GM21528 (cell line): ENCODE data around the gene APLF.
"Not testable (repeated sequence)": the region's sequence is repeated elsewhere in the genome, so short reads cannot be mapped to it uniquely, and the experiment has no call there.

ENCODE experiments used
- ATAC-seq: cut with Tn5 transposase; IDR thresholded peaks from one replicate; pipeline ENCODE4 v1.9.1; 2021; ENCODE audit warnings: mild to moderate bottlenecking, moderate library complexity; ENCODE audit not compliant: unreplicated experiment, low FRiP score

The APLF gene

GRCh38 chr2:68526943-68527342 is 59.6 kb downstream of the APLF start:
- not testable (repeated sequence) for ATAC-seq

DNA sequence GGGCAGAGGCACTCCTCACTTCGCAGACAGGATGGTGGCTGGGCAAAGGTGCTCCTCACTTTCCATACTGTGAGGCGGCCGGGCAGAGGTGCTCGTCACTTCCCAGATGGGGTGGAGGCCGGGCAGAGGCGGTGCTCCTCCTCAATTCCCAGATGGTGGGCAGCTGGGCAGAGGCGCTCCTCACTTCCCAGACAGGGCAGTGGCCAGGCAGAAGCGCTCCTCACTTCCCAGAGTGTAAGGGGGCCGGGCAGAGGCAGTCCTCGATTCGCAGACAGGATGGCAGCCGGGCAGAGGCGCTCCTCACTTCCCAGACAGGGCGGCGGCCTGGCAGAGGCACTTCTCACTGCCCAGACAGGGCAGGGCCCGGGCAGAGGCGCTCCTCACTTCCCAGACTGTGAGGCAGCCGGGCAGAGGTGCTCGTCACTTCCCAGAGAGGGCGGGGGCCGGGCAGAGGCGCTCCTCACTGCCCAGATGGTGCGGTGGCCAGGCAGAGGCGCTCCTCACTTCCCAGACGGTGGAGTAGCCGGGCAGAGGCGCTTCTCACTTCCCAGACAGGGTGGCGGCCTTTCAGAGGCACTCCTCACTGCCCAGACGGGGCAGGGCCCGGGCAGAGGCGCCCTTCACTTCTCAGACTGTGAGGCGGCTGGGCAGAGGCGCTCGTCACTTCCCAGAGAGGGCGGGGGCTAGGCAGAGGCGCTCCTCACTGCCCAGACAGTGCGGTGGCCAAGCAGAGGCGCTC is 60.1 kb downstream of the APLF start:
- not testable (repeated sequence) for ATAC-seq

GRCh38 chr2:68529156-68529555 is 61.8 kb downstream of the APLF start:
- ATAC-seq: not testable (repeated sequence)

DNA sequence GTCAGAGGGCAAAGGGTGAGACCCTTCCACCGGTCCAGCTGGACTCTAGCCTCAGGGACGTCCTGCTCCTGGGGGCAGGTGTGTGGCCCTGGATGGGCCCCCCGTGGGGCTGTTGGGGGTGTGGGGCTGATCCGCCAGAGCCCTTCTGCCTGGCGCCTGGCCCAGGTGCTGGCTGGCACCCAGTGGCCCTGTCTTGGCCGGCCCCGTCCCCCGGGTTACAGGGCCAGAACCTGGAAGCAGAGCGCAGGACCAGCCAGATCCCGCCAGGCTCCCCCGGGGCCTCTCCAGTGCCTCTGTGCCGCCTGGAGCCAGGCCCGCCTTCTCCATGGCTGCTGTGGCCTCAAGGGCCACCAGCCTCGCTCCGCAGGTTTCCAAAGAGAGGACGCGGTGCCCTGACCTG is 62.3 kb downstream of the APLF start:
- not testable (repeated sequence) for ATAC-seq

GRCh38 chr2:68536000-68536399 is 68.6 kb downstream of the APLF start:
- no peak for ATAC-seq

DNA sequence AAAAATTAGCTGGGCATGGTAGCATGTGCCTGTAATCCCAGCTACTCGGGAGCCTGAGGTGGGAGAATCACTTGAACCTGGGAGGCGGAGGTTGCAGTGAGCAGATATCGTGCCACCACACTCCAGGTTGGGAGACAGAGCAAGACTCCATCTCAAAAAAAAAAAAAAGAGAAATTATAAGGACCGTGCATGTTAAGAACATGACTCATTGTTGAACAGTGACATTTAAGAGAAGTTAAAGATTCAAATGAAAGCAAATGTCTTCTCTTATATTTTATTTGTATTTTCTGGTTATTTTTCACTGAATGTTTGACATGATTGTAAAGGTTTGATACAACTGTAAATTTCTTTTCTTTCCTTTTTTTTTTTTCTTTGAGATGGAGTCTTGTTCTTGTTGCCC is 69.6 kb downstream of the APLF start:
- ATAC-seq: no peak

- ATAC-seq: no peak
These were observed 70.4 kb downstream of the APLF start for GRCh38 chr2:68537809-68538208.

GRCh38 chr2:68544811-68545210 is 77.4 kb downstream of the APLF start:
- ATAC-seq: no peak

DNA sequence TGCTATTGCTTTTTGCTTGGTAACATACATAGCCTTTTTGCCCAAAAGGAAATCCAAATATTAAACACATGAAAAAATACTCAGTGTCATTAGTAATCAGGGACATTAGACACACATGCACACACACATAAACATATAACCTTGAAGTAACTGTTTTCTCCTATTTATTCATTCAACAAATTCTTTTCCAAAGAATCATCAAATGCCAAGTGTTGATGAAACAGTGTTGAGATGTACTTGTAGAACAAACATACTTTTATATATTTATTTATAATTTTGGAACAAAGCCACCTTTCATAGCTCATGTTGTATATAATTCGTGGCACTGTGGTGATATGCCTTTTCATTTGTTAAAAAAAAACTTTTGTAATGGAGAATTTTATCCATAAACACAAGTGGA is 81.0 kb downstream of the APLF start:
- ATAC-seq: no peak

- no peak for ATAC-seq
These were observed 85.7 kb downstream of the APLF start for GRCh38 chr2:68553098-68553497.

GRCh38 chr2:68555425-68556206 is 88.2 kb downstream of the APLF start:
- not testable (repeated sequence) for ATAC-seq

GRCh38 chr2:68556381-68556780 is 89.0 kb downstream of the APLF start:
- ATAC-seq: no peak

- ATAC-seq: no peak
These were observed 91.2 kb downstream of the APLF start for GRCh38 chr2:68558576-68558975.

DNA sequence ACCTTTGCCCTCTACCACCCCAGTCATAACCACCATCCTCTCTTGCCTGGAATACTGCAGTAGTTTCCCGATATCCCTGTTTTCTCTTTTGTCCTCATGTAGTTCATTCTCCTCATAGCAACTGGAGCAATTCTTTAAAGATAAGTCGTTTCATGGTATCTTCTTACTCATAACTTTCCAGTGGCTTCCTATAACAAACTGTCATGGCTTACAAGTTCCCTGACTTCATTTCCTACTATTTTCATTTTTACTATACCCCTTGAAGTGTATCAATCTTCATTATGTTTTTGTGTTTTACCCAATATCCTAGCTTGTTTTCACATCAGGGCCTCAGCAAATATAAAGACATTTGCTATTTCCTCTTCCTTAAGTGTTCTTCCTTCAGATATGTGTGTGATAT is 92.3 kb downstream of the APLF start:
- no peak for ATAC-seq

DNA sequence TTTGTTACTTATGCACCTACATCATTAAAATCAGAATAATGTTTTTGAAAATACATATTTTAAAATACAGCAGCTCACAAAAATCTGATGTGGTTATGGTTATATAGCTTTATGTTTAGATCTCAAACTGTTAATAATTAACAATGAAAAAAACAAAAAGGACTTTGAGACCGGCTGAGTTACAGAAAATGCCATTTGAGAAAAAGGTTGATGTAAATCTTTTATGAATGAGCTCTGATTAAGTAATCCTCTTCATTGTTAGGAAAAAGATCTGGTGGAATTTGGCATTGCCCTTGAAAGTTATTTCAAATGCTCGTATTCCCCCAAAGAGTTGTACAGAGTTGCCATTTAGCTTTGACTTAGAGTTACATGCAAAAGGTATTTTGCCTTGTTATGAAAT is 93.2 kb downstream of the APLF start:
- ATAC-seq: no peak

GRCh38 chr2:68561372-68561771 is 94.0 kb downstream of the APLF start:
- no peak for ATAC-seq

DNA sequence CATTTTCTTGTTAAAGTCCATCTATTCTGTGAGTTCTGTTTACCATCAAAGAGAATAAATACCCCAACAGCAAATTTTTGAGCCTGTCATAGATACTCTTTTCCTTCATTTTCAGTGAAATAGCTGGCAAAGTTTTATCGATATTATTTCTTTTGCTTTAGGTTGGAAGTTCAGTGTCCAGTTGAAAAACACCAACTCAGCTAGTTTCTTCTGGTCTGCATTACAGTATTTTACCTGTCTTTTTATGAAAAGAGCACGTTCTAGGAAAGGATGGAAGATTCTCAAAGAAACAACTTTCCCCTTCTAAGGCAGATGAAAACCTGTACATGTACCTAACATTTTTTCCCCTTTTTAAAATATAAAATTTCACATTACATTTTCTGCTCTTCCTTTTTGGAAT is 95.5 kb downstream of the APLF start:
- no peak for ATAC-seq

DNA sequence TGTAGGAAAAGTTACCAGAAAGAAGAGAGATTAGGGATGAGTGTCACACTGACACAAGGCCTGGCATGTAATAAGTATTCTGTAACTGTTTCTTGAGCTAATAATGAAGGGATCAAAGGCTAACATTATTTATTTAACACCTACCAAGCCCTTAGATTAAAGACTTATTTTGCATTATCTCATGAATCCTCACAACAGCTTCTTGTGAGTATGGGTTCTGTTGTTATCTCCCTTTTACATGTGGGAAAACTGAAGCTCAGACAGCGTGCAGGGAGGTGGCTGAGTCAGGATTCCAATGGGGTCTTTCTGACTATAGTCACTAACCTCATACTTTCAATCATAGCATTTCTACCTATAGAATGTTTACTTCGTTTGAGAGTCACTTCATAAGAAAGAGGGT is 97.0 kb downstream of the APLF start:
- no peak for ATAC-seq

DNA sequence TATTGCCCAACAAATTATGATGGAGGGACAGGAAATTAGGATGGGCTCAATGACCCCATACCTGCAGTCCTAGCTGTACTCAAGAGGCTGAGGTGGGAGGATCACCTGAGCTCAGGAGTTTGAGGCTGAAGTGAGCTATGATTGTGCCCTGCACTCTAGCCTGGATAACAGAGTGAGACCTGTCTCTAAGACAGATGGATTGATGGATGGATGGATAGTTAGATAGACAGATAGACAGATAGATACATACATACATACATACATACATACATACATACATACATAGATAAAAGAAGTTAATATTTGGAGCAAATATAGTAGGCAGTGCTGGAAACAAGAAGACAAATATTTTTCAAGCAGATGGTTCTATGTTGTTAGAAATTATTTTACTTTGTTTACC is 97.9 kb downstream of the APLF start:
- ATAC-seq: no peak

- ATAC-seq: no peak
These were observed 98.5 kb downstream of the APLF start for GRCh38 chr2:68565858-68566257.

GRCh38 chr2:68566362-68566761 is 99.0 kb downstream of the APLF start:
- no peak for ATAC-seq

GRCh38 chr2:68568116-68568515 is 100.7 kb downstream of the APLF start:
- ATAC-seq: no peak
